Lower leg skin (tissue), 4 donors: Measurements from ENCODE around the gene MAPK4. TPM values are rescaled to one million over a fixed set of nuclear protein-coding genes. Genes with fewer than 3 reads are reported as not detected.
"Not testable (repeated sequence)": the region's sequence is repeated elsewhere in the genome, so short reads cannot be mapped to it uniquely, and the experiment has no call there.

Experiments used
- DNase-seq, 2 donors: peaks; one replicate each; pipeline ENCODE4 v3.0.0-alpha.2; 2019; ENCODE audit warnings: low spot score in 2 of 2
- H3K4me3 ChIP-seq: fragments of 200-600 bp; sonication (generic); 2 replicates; pipeline ENCODE4 v1.5.1; 2017; ENCODE audit warnings: mild to moderate bottlenecking, low read depth; ENCODE audit not compliant: poor library complexity, severe bottlenecking
- POLR2A ChIP-seq, 2 donors: fragments of 450-650 bp; IDR thresholded peaks; one replicate each; pipeline ENCODE4 v1.6.1; 2016 to 2017; ENCODE audit warnings: antibody characterized with exemption in 2 of 2, mild to moderate bottlenecking in 1 of 2, moderate library complexity in 1 of 2
- WGBS, 2 donors: methylation state at CpG; one replicate each; pipeline ENCODE4 v1.1.5; 2018; 5-methylcytosine and 5-hydroxymethylcytosine counted together
- intact Hi-C: fragments of 100-400 bp; cut with DNase I; formaldehyde crosslinking; loops from one replicate; pipeline ENCODE4 v1.15.0; 2023; ENCODE audit warnings: low total_unique reads
- total RNA-seq, 4 donors: library from RNA; depleted of rRNA; stranded (reverse); fragments of >200 nt; gene quantifications; one replicate each; pipeline ENCODE4 v1.1.0, GENCODE V29; 2016
- TF ChIP-seq, protein P1 (sequence below), 3 donors: fragments of 450-650 bp; IDR thresholded peaks; one replicate each; pipeline ENCODE4 v1.5.1; 2016; ENCODE audit warnings: antibody characterized with exemption in 3 of 3, mild to moderate bottlenecking in 3 of 3, moderate library complexity in 2 of 3

MAPK4 gene
- total RNA-seq, 4 donors from 2014 or later = 0.46 to 5.3 (median 2.5) TPM

DNA sequence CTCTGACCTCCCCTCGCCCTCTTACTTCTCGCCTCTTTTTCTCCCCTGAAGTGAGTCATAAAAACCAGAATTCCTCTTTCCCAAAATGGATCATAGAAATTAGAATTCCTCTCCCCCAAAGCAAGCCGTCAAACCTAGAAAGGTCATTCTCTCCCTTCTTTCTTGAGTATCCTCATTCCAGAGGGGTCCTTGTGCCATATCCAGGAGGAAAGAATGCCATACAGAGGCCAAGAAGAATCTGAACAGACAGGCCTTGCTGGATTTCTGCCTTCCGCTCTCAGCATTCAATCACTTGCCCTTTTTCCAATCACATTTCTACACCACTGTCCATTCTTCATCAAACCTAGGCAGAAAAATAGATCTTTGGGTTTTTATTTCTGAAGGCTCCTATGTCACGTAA lies 31.1 kb upstream of the MAPK4 start:
- TF ChIP-seq POLR2A (IDR thresholded peaks at IDR 0.05) = no peak
- TF ChIP-seq, protein P1, sequence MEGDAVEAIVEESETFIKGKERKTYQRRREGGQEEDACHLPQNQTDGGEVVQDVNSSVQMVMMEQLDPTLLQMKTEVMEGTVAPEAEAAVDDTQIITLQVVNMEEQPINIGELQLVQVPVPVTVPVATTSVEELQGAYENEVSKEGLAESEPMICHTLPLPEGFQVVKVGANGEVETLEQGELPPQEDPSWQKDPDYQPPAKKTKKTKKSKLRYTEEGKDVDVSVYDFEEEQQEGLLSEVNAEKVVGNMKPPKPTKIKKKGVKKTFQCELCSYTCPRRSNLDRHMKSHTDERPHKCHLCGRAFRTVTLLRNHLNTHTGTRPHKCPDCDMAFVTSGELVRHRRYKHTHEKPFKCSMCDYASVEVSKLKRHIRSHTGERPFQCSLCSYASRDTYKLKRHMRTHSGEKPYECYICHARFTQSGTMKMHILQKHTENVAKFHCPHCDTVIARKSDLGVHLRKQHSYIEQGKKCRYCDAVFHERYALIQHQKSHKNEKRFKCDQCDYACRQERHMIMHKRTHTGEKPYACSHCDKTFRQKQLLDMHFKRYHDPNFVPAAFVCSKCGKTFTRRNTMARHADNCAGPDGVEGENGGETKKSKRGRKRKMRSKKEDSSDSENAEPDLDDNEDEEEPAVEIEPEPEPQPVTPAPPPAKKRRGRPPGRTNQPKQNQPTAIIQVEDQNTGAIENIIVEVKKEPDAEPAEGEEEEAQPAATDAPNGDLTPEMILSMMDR (IDR thresholded peaks at IDR 0.05) = no peak
- WGBS, 2 donors = 82 to 85% methylated on average over 5 of the region's 5 CpGs
- DNase-seq = no peak
- intact Hi-C loops = no loop called here
- no peak overlapping the region for H3K4me3 ChIP-seq

DNA sequence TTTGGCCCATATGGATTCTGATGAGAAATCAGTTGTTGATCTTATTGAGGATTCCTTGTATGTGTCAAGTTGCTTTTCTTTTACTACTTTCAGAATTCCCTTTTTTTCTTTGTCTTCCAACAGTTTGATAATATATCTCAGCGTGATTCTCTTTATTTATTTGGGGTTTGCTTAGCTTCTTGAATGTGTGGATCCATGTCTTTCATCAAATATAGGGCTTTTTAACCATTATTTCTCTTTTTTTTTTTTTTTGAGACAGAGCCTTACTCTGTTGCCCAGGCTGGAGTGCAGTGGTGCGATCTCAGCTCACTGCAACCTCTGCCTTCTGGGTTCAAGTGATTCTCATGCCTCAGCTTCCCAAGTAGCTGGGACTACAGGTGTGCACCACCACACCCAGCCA lies 26.1 kb upstream of the MAPK4 start:
- intact Hi-C loops, DNase-seq, H3K4me3 ChIP-seq: not testable (repeated sequence)
- 88 to 90% methylated on average over 2 of the region's 2 CpGs for WGBS, 2 donors

DNA sequence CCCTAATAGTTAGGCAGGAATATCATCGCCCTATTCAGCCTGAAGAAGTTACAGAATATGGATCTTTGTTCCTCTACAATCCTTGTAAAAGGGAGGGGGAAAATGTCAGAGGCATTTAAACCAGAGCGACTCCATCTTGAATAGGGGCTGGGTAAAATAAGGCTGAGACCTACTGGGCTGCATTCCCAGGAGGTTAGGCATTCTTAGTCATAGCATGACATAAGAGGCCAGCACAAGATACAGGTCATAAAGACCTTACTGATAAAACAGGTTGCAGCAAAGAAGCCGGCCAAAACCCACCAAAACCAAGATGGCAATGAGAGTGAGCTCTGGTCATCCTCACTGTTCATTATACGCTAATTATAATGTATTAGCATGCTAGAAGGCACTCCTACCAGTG lies 15.4 kb upstream of the MAPK4 start:
- intact Hi-C loops, DNase-seq, H3K4me3 ChIP-seq: not testable (repeated sequence)
- WGBS, 2 donors = 82 to 85% methylated on average over 4 of the region's 4 CpGs

DNA sequence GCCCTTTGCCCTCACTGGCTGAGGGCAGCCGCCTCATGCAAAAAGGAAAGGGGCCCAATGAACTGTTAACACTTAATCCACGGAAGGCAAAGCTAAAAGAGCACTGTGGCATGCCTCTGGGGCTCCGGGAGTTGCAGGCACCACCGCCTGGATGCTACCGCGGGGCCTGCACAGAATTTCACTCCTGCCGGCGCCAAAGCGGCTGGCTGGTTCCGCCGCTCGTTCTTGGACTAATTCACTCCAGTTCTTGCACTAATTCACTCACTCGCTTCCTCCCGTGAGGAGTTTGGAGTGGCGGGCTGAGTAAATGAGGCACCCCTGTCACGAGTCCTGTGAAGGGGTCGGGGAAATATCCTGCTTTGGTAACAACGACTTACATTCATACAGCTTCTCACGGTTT lies 14.0 kb upstream of the MAPK4 start:
- intact Hi-C loops = no loop called here
- no peak overlapping the region for H3K4me3 ChIP-seq
- no peak for TF ChIP-seq POLR2A (IDR thresholded peaks at IDR 0.05)
- TF ChIP-seq, protein P1 (IDR thresholded peaks at IDR 0.05) = no peak
- 83 to 90% methylated on average over 19 of the region's 19 CpGs for WGBS, 2 donors
- no peak for DNase-seq

DNA sequence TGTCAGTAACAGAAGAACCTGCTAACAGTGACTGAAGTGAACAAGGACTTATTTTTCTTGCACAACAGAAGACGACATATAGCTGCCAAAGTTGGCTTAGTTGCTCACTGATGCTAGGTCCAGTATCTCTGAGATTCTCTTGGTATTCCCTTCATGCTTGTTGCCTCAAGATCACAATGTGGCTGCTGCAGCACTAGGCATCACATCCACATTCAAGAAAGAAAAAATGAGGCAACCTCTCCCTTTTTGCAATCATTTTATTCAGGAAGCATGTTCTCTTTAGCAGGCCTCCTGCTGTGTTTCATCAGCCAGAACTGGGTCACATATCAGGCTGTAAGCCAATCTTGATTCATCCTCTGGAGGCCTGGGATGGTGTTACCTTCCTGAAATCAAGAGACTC lies 11.7 kb upstream of the MAPK4 start:
- DNase-seq = no peak
- no peak for TF ChIP-seq POLR2A (IDR thresholded peaks at IDR 0.05)
- TF ChIP-seq, protein P1 (IDR thresholded peaks at IDR 0.05) = no peak
- intact Hi-C loops = no loop called here
- WGBS, 2 donors = 71 to 86% methylated on average over 1 of the region's 1 CpG
- no peak overlapping the region for H3K4me3 ChIP-seq

DNA sequence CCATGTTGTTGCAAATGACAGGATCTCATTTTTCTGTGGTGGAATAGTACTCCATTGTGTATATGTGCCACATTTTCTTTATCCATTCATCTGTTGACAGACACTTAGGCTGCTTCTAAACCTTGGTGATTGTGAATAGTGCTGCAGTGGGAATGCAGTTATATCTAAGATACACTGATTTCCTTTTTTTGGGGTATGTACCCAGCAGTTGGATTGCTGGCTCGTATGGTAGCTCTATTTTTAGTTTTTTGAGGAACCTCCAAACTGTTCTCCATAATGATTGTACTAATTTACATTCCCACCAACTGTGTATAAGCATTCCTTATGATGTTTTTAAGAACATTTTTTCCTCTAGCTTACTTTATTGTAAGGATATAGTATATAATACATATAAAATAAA lies 8.2 kb upstream of the MAPK4 start:
- WGBS, 2 donors = 12 to 30% methylated on average over 1 of the region's 1 CpG
- DNase-seq, intact Hi-C loops, H3K4me3 ChIP-seq: not testable (repeated sequence)

DNA sequence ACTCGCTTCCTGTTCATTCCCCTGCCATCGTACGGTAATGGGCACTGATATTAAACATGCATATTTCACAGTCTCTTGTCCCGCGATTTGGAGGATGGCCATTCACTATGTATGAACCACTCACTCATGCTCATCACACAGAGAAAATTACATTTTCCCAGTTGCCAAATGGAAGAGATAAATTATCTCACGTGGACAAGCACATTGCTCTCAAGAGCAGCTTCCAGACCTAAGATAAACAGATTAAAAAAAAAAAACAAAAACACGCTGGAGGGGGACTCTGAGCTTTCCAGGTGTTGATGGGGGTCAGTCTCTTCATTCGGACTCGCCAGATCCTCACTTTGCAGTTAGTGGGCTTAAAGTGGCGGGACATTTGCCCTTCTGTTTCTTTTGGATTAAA lies 1.7 kb upstream of the MAPK4 start:
- WGBS, 2 donors = 54 to 56% methylated on average over 10 of the region's 10 CpGs
- TF ChIP-seq, protein P1 (IDR thresholded peaks at IDR 0.05) = no peak
- no peak for TF ChIP-seq POLR2A (IDR thresholded peaks at IDR 0.05)

More for the DNA sequence above, 1.7 kb upstream of the MAPK4 start:
- no peak overlapping the region for H3K4me3 ChIP-seq
- no peak for DNase-seq
- intact Hi-C loops = no loop called here
